ENCODE measurements around the gene SCMH1.

Gene SCMH1

DNA sequence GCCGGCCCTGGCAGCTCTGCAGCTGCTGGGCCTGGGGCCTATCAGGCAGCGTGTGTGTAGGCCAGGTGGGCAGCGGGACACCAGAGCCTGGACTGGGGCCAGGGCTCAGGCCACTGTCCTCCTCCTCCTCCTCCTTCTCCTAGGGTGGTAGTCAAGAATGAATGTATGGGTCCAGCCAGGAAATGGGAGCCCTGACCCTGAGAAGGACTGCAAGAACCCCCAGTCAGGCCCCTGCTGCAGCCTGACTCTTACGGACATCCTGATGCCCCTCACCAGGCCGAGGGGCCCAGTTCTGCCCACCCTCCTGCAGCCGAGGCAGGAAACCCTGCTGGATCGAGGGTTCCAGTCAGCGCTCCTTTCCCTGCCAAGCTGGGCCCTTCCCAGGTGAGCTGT is 224.1 kb downstream of the SCMH1 start:
- H3K4me3 ChIP-seq = no peak overlapping the region
- H3K27ac ChIP-seq = no peak overlapping the region
- TF ChIP-seq, protein P1, sequence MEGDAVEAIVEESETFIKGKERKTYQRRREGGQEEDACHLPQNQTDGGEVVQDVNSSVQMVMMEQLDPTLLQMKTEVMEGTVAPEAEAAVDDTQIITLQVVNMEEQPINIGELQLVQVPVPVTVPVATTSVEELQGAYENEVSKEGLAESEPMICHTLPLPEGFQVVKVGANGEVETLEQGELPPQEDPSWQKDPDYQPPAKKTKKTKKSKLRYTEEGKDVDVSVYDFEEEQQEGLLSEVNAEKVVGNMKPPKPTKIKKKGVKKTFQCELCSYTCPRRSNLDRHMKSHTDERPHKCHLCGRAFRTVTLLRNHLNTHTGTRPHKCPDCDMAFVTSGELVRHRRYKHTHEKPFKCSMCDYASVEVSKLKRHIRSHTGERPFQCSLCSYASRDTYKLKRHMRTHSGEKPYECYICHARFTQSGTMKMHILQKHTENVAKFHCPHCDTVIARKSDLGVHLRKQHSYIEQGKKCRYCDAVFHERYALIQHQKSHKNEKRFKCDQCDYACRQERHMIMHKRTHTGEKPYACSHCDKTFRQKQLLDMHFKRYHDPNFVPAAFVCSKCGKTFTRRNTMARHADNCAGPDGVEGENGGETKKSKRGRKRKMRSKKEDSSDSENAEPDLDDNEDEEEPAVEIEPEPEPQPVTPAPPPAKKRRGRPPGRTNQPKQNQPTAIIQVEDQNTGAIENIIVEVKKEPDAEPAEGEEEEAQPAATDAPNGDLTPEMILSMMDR (IDR thresholded peaks at IDR 0.05) = no peak
- no peak for DNase-seq (ENCODE audit: low spot score)

DNA sequence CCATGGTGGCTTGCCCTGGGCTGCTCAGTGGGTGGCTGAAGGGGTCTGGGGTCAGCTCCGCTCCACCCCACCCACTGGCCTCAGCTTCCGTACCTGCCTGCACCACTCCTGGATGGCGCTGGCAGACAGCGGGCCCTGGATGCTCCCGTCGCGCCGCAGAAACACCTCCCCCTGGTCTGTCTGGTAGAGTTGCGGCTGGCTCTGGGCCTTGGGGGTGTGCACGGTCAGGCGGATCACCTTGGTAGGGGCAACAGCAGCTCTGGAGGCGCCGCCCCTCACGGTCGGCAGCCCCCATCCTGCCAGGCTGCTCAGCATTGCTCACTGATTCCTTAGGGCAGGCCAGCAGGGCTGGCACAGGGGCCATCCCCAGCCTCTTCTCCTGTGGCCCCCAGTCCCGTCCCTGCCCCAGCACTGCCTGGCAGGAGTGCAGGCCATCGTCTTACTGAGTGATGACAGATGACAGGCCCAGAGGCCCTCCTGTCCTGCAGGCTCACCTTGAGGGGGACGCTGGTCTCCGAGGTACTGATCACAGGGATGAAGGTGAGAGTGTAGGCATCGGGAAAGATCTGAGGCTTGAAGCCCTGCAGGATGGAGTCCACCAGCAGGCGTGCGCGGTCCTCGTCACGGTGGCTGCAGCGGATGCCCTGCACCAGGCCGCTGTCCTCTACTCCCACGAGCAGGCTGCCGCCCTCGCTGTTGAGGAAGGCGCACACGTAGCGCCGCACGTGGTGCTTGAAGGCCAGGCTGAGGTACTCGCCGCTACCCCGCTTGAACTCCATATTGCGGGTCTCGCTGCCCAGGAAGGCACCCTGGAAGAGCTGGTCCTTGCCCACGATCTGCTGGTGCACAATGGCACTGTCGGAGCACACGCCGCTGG is 224.7 kb downstream of the SCMH1 start:
- DNase-seq (ENCODE audit: low spot score) = no peak
- no peak overlapping the region for H3K4me3 ChIP-seq
- TF ChIP-seq, protein P1 (IDR thresholded peaks at IDR 0.05) = no peak
- no peak overlapping the region for H3K27ac ChIP-seq

DNA sequence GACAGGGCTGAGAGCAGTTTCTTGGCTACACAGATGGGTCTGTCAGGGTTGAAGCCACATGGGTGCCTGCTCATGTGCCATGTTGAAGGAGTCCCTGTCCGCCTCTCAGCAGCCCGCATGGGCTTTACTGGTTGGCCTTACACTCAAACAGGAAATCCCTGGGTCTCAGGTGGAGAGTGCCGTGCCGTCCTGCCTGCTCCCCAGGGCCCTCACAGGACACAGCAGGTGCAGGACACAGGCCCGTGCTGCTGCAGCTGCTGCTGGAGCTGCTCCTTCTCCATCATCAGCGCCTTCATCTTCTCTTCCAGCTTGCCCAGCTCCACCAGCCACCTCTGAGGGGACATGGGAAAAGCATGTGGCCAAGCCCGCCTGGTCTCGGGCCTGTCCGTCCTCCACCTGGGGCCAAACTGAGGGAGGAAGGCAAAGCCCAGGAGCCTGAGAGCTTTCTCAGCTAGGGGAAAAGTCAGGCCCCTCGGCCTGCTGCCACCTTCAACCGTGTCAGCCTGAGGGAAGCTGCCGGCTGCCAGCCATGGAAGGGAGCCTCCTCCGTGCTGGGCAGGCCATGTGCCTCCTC is 226.1 kb downstream of the SCMH1 start:
- H3K27ac ChIP-seq = no peak overlapping the region
- TF ChIP-seq, protein P1 (IDR thresholded peaks at IDR 0.05) = no peak
- no peak overlapping the region for H3K4me3 ChIP-seq
- DNase-seq (ENCODE audit: low spot score) = no peak

DNA sequence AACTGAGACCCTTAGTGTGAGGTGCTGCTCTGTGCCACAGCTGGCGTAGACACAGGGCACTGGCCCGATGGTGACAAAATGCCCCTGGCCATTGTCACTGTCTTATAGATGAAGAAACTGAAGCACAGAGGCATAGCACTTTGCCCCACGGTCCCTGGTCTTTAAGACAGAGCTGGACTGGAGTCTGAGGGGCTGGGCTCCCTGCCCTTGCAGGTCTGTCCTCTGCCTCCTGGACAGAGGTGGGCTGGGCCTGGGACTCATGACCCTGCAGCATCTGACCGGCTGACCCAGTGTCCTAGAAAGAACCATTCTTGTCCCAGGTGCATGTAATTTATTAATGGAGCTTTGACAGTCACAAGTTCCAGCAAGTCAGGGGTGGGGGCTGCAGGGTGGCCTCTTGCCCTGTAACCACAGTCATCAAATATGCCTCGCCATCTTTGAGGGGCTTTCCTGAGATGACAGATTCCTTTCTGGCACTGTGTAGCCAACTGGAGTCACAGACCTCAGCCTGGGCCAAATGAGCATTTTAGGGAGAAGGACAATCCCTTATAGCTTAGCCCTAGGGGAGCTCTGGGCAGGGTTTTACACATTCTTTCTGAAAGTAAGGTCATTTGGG is 226.7 kb downstream of the SCMH1 start:
- no peak overlapping the region for H3K27ac ChIP-seq
- DNase-seq (ENCODE audit: low spot score) = no peak
- no peak overlapping the region for H3K4me3 ChIP-seq
- TF ChIP-seq, protein P1 (IDR thresholded peaks at IDR 0.05) = no peak

DNA sequence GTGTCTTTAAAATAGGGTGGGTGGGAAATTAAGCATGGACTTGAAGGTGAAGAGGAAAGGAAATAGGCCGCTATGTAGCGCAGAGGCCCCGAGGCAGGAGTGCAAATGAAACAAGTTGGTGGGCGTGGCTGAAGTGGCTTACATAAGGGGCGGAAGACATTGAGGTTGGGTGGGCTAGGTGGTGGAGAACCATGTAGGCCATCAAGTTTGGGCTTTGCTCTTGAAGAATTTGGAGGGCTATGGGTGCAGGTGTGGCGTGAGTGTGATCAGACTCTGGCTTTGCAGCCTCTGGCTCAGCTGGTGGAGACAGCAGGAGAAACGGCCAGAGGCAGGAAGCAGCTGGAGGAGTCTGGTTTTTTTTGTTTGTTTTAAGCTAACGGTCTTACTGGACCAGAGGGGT is 227.2 kb downstream of the SCMH1 start:
- no peak for DNase-seq (ENCODE audit: low spot score)
- Histone ChIP-seq H3K27ac (peak overlapping the region in 1 of 2 donors; percentile 53), H3K4me3 (no peak overlapping the region)
- TF ChIP-seq, protein P1 (IDR thresholded peaks at IDR 0.05) = no peak

DNA sequence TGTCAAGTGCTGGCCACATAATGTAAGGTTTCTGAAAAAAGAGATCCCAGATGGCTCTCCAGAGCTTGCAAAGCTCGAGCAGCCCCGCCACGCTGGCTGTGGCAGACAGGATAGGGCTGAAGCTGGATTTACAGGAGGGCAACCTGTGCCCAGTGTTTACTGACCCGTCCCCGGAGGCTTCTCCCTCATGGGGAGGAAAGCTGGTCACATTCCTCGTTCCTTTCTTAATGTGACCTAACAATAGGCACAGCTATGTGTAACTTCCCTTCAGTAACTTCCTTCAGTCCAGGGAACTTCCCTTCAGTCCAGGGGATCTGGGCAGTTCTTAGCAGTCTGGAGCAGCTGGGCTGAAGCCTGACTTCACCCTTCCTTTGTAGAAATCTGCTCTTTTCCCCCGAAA is 228.3 kb downstream of the SCMH1 start:
- no peak overlapping the region for H3K4me3 ChIP-seq
- H3K27ac ChIP-seq = peak overlapping the region; percentile 22 to 53
- TF ChIP-seq, protein P1 (IDR thresholded peaks at IDR 0.05) = no peak
- DNase-seq (ENCODE audit: low spot score) = no peak
